Neuronal stem cell (in vitro differentiated cells): Measurements from ENCODE around the gene NSUN5.
"Not testable (repeated sequence)": the region's sequence is repeated elsewhere in the genome, so short reads cannot be mapped to it uniquely, and the experiment has no call there.

ENCODE experiments used
- DNase-seq: peaks from one replicate; pipeline ENCODE4 v3.0.0-alpha.2; 2013; ENCODE audit warnings: low spot score
- H2AFZ ChIP-seq: one replicate; pipeline ENCODE4 v1.6.1; 2013; ENCODE audit warnings: mild to moderate bottlenecking, low read length, inconsistent platforms
- H2AK5ac ChIP-seq: 2 replicates; pipeline ENCODE4 v1.6.1; 2013; ENCODE audit warnings: low read depth, mild to moderate bottlenecking, inconsistent platforms, low read length, moderate library complexity, mixed read lengths
- H2BK120ac ChIP-seq: 2 replicates; pipeline ENCODE4 v1.6.1; 2013; ENCODE audit warnings: low read depth, mild to moderate bottlenecking, inconsistent platforms, low read length, moderate library complexity, mixed read lengths
- H2BK12ac ChIP-seq: one replicate; pipeline ENCODE4 v1.6.1; 2013; ENCODE audit warnings: low read length, inconsistent platforms
- H2BK15ac ChIP-seq: 2 replicates; pipeline ENCODE4 v1.6.1; 2013; ENCODE audit warnings: mild to moderate bottlenecking, low read length, inconsistent platforms, mixed read lengths
- H2BK5ac ChIP-seq: one replicate; pipeline ENCODE4 v1.6.1; 2013; ENCODE audit warnings: inconsistent platforms, mild to moderate bottlenecking, low read length, moderate library complexity
- H3K14ac ChIP-seq: one replicate; pipeline ENCODE4 v1.6.1; 2013; ENCODE audit warnings: low read length, inconsistent platforms
- H3K18ac ChIP-seq: 2 replicates; pipeline ENCODE4 v1.6.1; 2013; ENCODE audit warnings: low read length, inconsistent platforms
- H3K23ac ChIP-seq: 2 replicates; pipeline ENCODE4 v1.6.1; 2013; ENCODE audit warnings: low read depth, mild to moderate bottlenecking, mixed read lengths, low read length, inconsistent platforms; ENCODE audit not compliant: poor library complexity
- H3K27ac ChIP-seq: replicated peaks from 3 replicates; pipeline ENCODE4 v1.5.1; 2013; ENCODE audit warnings: low read length, inconsistent platforms
- H3K27me3 ChIP-seq, 3 experiments: 2 replicates each; pipeline ENCODE4 v1.6.1; 2013; ENCODE audit warnings: low read length in 3 of 3, mild to moderate bottlenecking in 2 of 3, inconsistent platforms in 1 of 3, low read depth in 1 of 3, mixed read lengths in 1 of 3, moderate library complexity in 1 of 3; ENCODE audit not compliant: control insufficient read depth in 3 of 3, insufficient read depth in 3 of 3
- H3K36me3 ChIP-seq, 2 donors: replicated peaks in 1 of 2; 2 replicates each; pipeline ENCODE4 v1.6.1; 2013; ENCODE audit warnings: low read length in 2 of 2; ENCODE audit not compliant: control insufficient read depth in 2 of 2, insufficient read depth in 2 of 2
- H3K4ac ChIP-seq: 2 replicates; pipeline ENCODE4 v1.6.1; 2013; ENCODE audit warnings: inconsistent platforms, mild to moderate bottlenecking, low read length, moderate library complexity
- H3K4me1 ChIP-seq, 2 donors: 1 replicate in 1 of 2; 2 replicates in 1 of 2; pipeline ENCODE4 v1.6.1; 2013; ENCODE audit warnings: low read length in 2 of 2, low read depth in 1 of 2; ENCODE audit not compliant: control insufficient read depth in 2 of 2, insufficient read depth in 1 of 2
- H3K4me2 ChIP-seq: one replicate; pipeline ENCODE4 v1.6.1; 2013; ENCODE audit warnings: mild to moderate bottlenecking, low read length, inconsistent platforms; ENCODE audit not compliant: insufficient read depth, poor library complexity, severe bottlenecking
- H3K4me3 ChIP-seq, 2 donors: 2 replicates each; pipeline ENCODE4 v1.5.1; 2013; ENCODE audit warnings: low read length in 2 of 2, mild to moderate bottlenecking in 2 of 2, inconsistent platforms in 1 of 2, moderate library complexity in 1 of 2
- H3K79me1 ChIP-seq: one replicate; pipeline ENCODE4 v1.6.1; 2013; ENCODE audit warnings: low read depth, mild to moderate bottlenecking, inconsistent platforms, low read length, moderate library complexity
- H3K9ac ChIP-seq: one replicate; pipeline ENCODE4 v1.6.1; 2013; ENCODE audit warnings: mild to moderate bottlenecking, low read depth, low read length, inconsistent platforms; ENCODE audit not compliant: poor library complexity
- H3K9me3 ChIP-seq, 2 donors: replicated peaks in 1 of 2; 2 replicates each; pipeline versions ENCODE3 to v1.6.1; 2013; ENCODE audit warnings: low read length in 2 of 2, mild to moderate bottlenecking in 2 of 2, inconsistent platforms in 1 of 2, low read depth in 1 of 2, mixed read lengths in 1 of 2, moderate library complexity in 1 of 2; ENCODE audit not compliant: control insufficient read depth in 2 of 2, insufficient read depth in 1 of 2
- H4K8ac ChIP-seq: one replicate; pipeline ENCODE4 v1.6.1; 2013; ENCODE audit warnings: low read depth, mild to moderate bottlenecking, inconsistent platforms, low read length, moderate library complexity
- H4K91ac ChIP-seq: one replicate; pipeline ENCODE4 v1.6.1; 2013; ENCODE audit warnings: low read length, low read depth, mild to moderate bottlenecking, inconsistent platforms; ENCODE audit not compliant: poor library complexity
- WGBS, 2 donors: extraction: QIAGEN DNeasy Blood & Tissue Kit; methylation state at CpG; one replicate each; pipeline ENCODE4 v1.1.7; 2013; ENCODE audit warnings: missing lambda C conversion rate in 2 of 2, mixed read lengths in 1 of 2; ENCODE audit not compliant: insufficient read length in 2 of 2, insufficient replicate concordance in 1 of 2; ENCODE audit errors: extremely low coverage in 2 of 2; 5-methylcytosine and 5-hydroxymethylcytosine counted together

The NSUN5 gene

GRCh38 chr7:73327922-73328321, 19.3 kb upstream of the NSUN5 start, which contains the start of the genes FKBP6 and TRIM50:
TSS of gene FKBP6 (plus strand) at chr7:73328161. CDS start at chr7:73328429, 268 bp downstream.
TSS of gene TRIM50 (minus strand) at chr7:73328082. CDS start at chr7:73324787, 3,295 bp downstream.
- not testable (repeated sequence) for H3K4me1 ChIP-seq, H4K91ac ChIP-seq, H2AFZ ChIP-seq, H2BK5ac ChIP-seq, H3K9me3 ChIP-seq, H3K27ac ChIP-seq, H2BK120ac ChIP-seq, DNase-seq, H3K79me1 ChIP-seq, H2BK15ac ChIP-seq, H3K4ac ChIP-seq, H3K36me3 ChIP-seq, H3K4me2 ChIP-seq, H3K27me3 ChIP-seq, H3K9ac ChIP-seq, H4K8ac ChIP-seq
- Histone ChIP-seq H3K4me3 (peak within 1 kb of the TSS in 1 of 2 donors; percentile 60), H3K14ac (peak within 1 kb of the TSS; percentile 75), H2AK5ac (peak within 1 kb of the TSS; percentile 63), H3K23ac (peak within 1 kb of the TSS; percentile 65), H2BK12ac (peak within 1 kb of the TSS; percentile 84), H3K18ac (peak within 1 kb of the TSS; percentile 80)
- no CpG with 5 or more reads among the region's 43 CpGs for WGBS, 2 donors

- not testable (repeated sequence) for H2BK15ac ChIP-seq, H3K14ac ChIP-seq, DNase-seq, H3K27ac ChIP-seq, H3K18ac ChIP-seq, H2AK5ac ChIP-seq, H2BK120ac ChIP-seq, H3K4me1 ChIP-seq, H4K91ac ChIP-seq, H2BK12ac ChIP-seq, H3K9me3 ChIP-seq, H3K4me2 ChIP-seq, H3K23ac ChIP-seq, H4K8ac ChIP-seq, H3K36me3 ChIP-seq, H3K27me3 ChIP-seq, H2BK5ac ChIP-seq, H3K4ac ChIP-seq, H3K79me1 ChIP-seq, H3K4me3 ChIP-seq, H3K9ac ChIP-seq, H2AFZ ChIP-seq
- WGBS, 2 donors: no CpG with 5 or more reads among the region's 13 CpGs
Observed at GRCh38 chr7:73327449-73327848, 18.8 kb upstream of the NSUN5 start.

GRCh38 chr7:73325424-73325823, 16.8 kb upstream of the NSUN5 start:
- H2BK12ac ChIP-seq: peak overlapping the region; percentile 22
- not testable (repeated sequence) for H3K36me3 ChIP-seq, H3K4me1 ChIP-seq, DNase-seq, H2AFZ ChIP-seq, H2BK120ac ChIP-seq, H2BK15ac ChIP-seq, H3K4me3 ChIP-seq, H3K4ac ChIP-seq, H3K14ac ChIP-seq, H3K4me2 ChIP-seq, H2AK5ac ChIP-seq, H3K27ac ChIP-seq, H2BK5ac ChIP-seq, H3K9me3 ChIP-seq, H4K8ac ChIP-seq, H3K23ac ChIP-seq, H3K18ac ChIP-seq, H3K9ac ChIP-seq, H3K79me1 ChIP-seq, H3K27me3 ChIP-seq, H4K91ac ChIP-seq
- no CpG with 5 or more reads among the region's 6 CpGs for WGBS, 2 donors

GRCh38 chr7:73324081-73324845, 15.6 kb upstream of the NSUN5 start:
- H3K27ac ChIP-seq, H3K27me3 ChIP-seq, H3K36me3 ChIP-seq, H3K14ac ChIP-seq, H3K79me1 ChIP-seq, H2BK120ac ChIP-seq, H4K8ac ChIP-seq, H2BK12ac ChIP-seq, H4K91ac ChIP-seq, H3K23ac ChIP-seq, H3K4me3 ChIP-seq, H2BK15ac ChIP-seq, H3K4me2 ChIP-seq, H3K4ac ChIP-seq, H2AK5ac ChIP-seq, H3K4me1 ChIP-seq, H2BK5ac ChIP-seq, H3K9me3 ChIP-seq: not testable (repeated sequence)
- H3K18ac ChIP-seq: peak overlapping the region; percentile 38
- DNase-seq: peak; percentile 46
- H2AFZ ChIP-seq: peak overlapping the region; percentile 59
- WGBS, 2 donors: no CpG with 5 or more reads among the region's 31 CpGs
- peak overlapping the region; percentile 38 for H3K9ac ChIP-seq
